OCI-LY1 (cell line): ENCODE results near the gene PIP4K2A.

ENCODE experiments used
- H2AFZ ChIP-seq: fragments of 200-600 bp; sonication (generic), shearing (Covaris generic); 2 replicates; pipeline ENCODE4 v1.6.0; 2014; ENCODE audit warnings: antibody characterized with exemption, mild to moderate bottlenecking, low read length
- H3F3A ChIP-seq: fragments of 200-600 bp; sonication (generic), shearing (Covaris generic); 2 replicates; pipeline ENCODE4 v1.6.0; 2014; ENCODE audit warnings: mild to moderate bottlenecking, antibody characterized with exemption, low read length, moderate library complexity; ENCODE audit not compliant: insufficient read depth
- H3K27ac ChIP-seq: fragments of 200-600 bp; sonication (generic); 2 replicates; pipeline ENCODE4 v1.5.1; 2014; ENCODE audit warnings: low read length, mixed run types, mild to moderate bottlenecking, low read depth; ENCODE audit not compliant: poor library complexity, severe bottlenecking
- H3K27me3 ChIP-seq: fragments of 200-600 bp; sonication (generic); 2 replicates; pipeline ENCODE4 v1.6.0; 2014; ENCODE audit warnings: antibody characterized with exemption, mild to moderate bottlenecking, low read length, moderate library complexity; ENCODE audit not compliant: insufficient read depth
- H3K36me3 ChIP-seq: fragments of 200-600 bp; sonication (generic); 2 replicates; pipeline ENCODE4 v1.6.1; 2014; ENCODE audit warnings: mild to moderate bottlenecking, antibody characterized with exemption, low read length, moderate library complexity, mixed read lengths; ENCODE audit not compliant: insufficient read depth
- H3K4me1 ChIP-seq: fragments of 200-600 bp; sonication (generic); 2 replicates; pipeline ENCODE4 v1.5.1; 2014; ENCODE audit warnings: mild to moderate bottlenecking, low read length, moderate library complexity; ENCODE audit not compliant: insufficient read depth, severe bottlenecking
- H3K4me2 ChIP-seq: fragments of 200-600 bp; sonication (generic), shearing (Covaris generic); 2 replicates; pipeline ENCODE4 v1.6.1; 2014; ENCODE audit warnings: low read length
- H3K4me3 ChIP-seq: fragments of 200-600 bp; sonication (generic); 2 replicates; pipeline ENCODE4 v1.5.1; 2014; ENCODE audit warnings: low read length, low read depth, mild to moderate bottlenecking, mixed read lengths; ENCODE audit not compliant: poor library complexity, severe bottlenecking
- H3K79me2 ChIP-seq: fragments of 200-600 bp; shearing (Covaris generic); 2 replicates; pipeline ENCODE4 v1.6.1; 2016; ENCODE audit warnings: mixed run types, low read length, mixed read lengths; ENCODE audit not compliant: insufficient read depth
- H3K9ac ChIP-seq: fragments of 200-600 bp; sonication (generic), shearing (Covaris generic); 2 replicates; pipeline ENCODE4 v1.6.1; 2014; ENCODE audit warnings: mild to moderate bottlenecking, low read length, mixed read lengths
- H3K9me2 ChIP-seq: fragments of 200-600 bp; sonication (generic), shearing (Covaris generic); 2 replicates; pipeline ENCODE4 v1.6.1; 2014; ENCODE audit warnings: low read depth, mild to moderate bottlenecking, low read length, mixed read lengths
- H3K9me3 ChIP-seq: fragments of 200-600 bp; shearing (Covaris generic); 2 replicates; pipeline ENCODE4 v1.6.1; 2014; ENCODE audit warnings: low read length, mixed read lengths
- H4K20me1 ChIP-seq: fragments of 200-600 bp; sonication (generic), shearing (Covaris generic); 2 replicates; pipeline ENCODE4 v1.6.0; 2016; ENCODE audit warnings: mild to moderate bottlenecking, low read length; ENCODE audit not compliant: insufficient read depth
- CTCF ChIP-seq: fragments of 200-600 bp; sonication (generic), shearing (Covaris generic); IDR thresholded peaks from 2 replicates; pipeline ENCODE4 v1.5.1; 2017; ENCODE audit warnings: mild to moderate bottlenecking, antibody characterized with exemption, low read length, moderate library complexity, mixed read lengths
- EZH2 ChIP-seq: fragments of 200-600 bp; sonication (generic), shearing (Covaris generic); IDR thresholded peaks from 2 replicates; pipeline ENCODE4 v1.8.0; 2017; ENCODE audit warnings: borderline replicate concordance, mixed run types, mild to moderate bottlenecking, antibody characterized with exemption, low read length, moderate library complexity, mixed read lengths

PIP4K2A gene

GRCh38 chr10:22553452-22553995, 160.9 kb downstream of the PIP4K2A start:
- no peaks in the 10 kb centered on the region for H3F3A ChIP-seq
- no peak overlapping the region for H3K4me2 ChIP-seq
- H3K36me3 ChIP-seq = no peaks in the 10 kb centered on the region
- no peak overlapping the region for H3K27ac ChIP-seq
- H2AFZ ChIP-seq = no peak overlapping the region
- H3K4me1 ChIP-seq = no peaks in the 10 kb centered on the region
- no peak overlapping the region for H3K4me3 ChIP-seq
- no peak for TF ChIP-seq CTCF
- TF ChIP-seq EZH2 = no peak
- H4K20me1 ChIP-seq = no peaks in the 10 kb centered on the region
- H3K79me2 ChIP-seq = no peaks in the 10 kb centered on the region
- no peaks in the 10 kb centered on the region for H3K9me2 ChIP-seq
- H3K27me3 ChIP-seq = no peaks in the 10 kb centered on the region
- no peaks in the 10 kb centered on the region for H3K9me3 ChIP-seq
- no peak overlapping the region for H3K9ac ChIP-seq

GRCh38 chr10:22552888-22553378, 161.4 kb downstream of the PIP4K2A start:
- no peak overlapping the region for H3K27ac ChIP-seq
- no peaks in the 10 kb centered on the region for H4K20me1 ChIP-seq
- no peaks in the 10 kb centered on the region for H3K9me2 ChIP-seq
- H3K4me3 ChIP-seq = no peak overlapping the region
- no peak overlapping the region for H2AFZ ChIP-seq
- TF ChIP-seq CTCF = no peak
- no peak for TF ChIP-seq EZH2
- no peak overlapping the region for H3K9ac ChIP-seq
- H3K9me3 ChIP-seq = no peaks in the 10 kb centered on the region
- no peaks in the 10 kb centered on the region for H3F3A ChIP-seq
- no peaks in the 10 kb centered on the region for H3K4me1 ChIP-seq
- H3K27me3 ChIP-seq = no peaks in the 10 kb centered on the region
- H3K79me2 ChIP-seq = no peaks in the 10 kb centered on the region
- no peak overlapping the region for H3K4me2 ChIP-seq
- H3K36me3 ChIP-seq = no peaks in the 10 kb centered on the region

GRCh38 chr10:22551681-22552365, 162.6 kb downstream of the PIP4K2A start:
- H3K9me2 ChIP-seq = no peaks in the 10 kb centered on the region
- no peaks in the 10 kb centered on the region for H3K36me3 ChIP-seq
- no peak overlapping the region for H3K4me3 ChIP-seq
- no peak overlapping the region for H3K27ac ChIP-seq
- H3F3A ChIP-seq = no peaks in the 10 kb centered on the region
- H3K4me1 ChIP-seq = no peaks in the 10 kb centered on the region
- H3K79me2 ChIP-seq = no peaks in the 10 kb centered on the region
- no peak overlapping the region for H3K9ac ChIP-seq
- no peak overlapping the region for H2AFZ ChIP-seq
- no peak overlapping the region for H3K4me2 ChIP-seq
- no peaks in the 10 kb centered on the region for H3K9me3 ChIP-seq
- H3K27me3 ChIP-seq = no peaks in the 10 kb centered on the region
- H4K20me1 ChIP-seq = no peaks in the 10 kb centered on the region
- TF ChIP-seq EZH2 (no peak), CTCF (no peak)
